Measurements from ENCODE around the gene HCST.

The HCST gene

GRCh38 chr19:35882114-35882832 lies 20.1 kb upstream of the HCST start:
- peaks cover 2% of the 10 kb centered on the region for H3K36me3 ChIP-seq (ENCODE audit: control insufficient read depth, insufficient read depth, low read length)
- H3K27me3 ChIP-seq (replicated peaks; ENCODE audit: control insufficient read depth, insufficient read depth, low read length) = no peaks in the 10 kb centered on the region; the same call in 1 of the 2 replicates
- TF ChIP-seq CTCF (IDR thresholded peaks at IDR 0.05; ENCODE audit: insufficient read depth, low read length, poor library complexity, severe bottlenecking) = peak; percentile 46
- no peak for DNase-seq (ENCODE audit: extremely low read depth, insufficient read length)
- H3K4me3 ChIP-seq (replicated peaks; ENCODE audit: low read depth, low read length) = no peak overlapping the region

- no peak for DNase-seq (ENCODE audit: extremely low read depth, insufficient read length)
- no peak for TF ChIP-seq CTCF (IDR thresholded peaks at IDR 0.05; ENCODE audit: insufficient read depth, low read length, poor library complexity, severe bottlenecking)
- Histone ChIP-seq H3K27me3 (replicated peaks; ENCODE audit: control insufficient read depth, insufficient read depth, low read length) (no peaks in the 10 kb centered on the region; the same call in 1 of the 2 replicates), H3K36me3 (ENCODE audit: control insufficient read depth, insufficient read depth, low read length) (peaks cover 5% of the 10 kb centered on the region), H3K4me3 (replicated peaks; ENCODE audit: low read depth, low read length) (no peak overlapping the region)
Observed at GRCh38 chr19:35883882-35884281, 18.4 kb upstream of the HCST start.

- no peak overlapping the region for H3K4me3 ChIP-seq (replicated peaks; ENCODE audit: low read depth, low read length)
- no peak for DNase-seq (ENCODE audit: extremely low read depth, insufficient read length)
- no peaks in the 10 kb centered on the region for H3K27me3 ChIP-seq (replicated peaks; ENCODE audit: control insufficient read depth, insufficient read depth, low read length)
- TF ChIP-seq CTCF (IDR thresholded peaks at IDR 0.05; ENCODE audit: insufficient read depth, low read length, poor library complexity, severe bottlenecking) = no peak
- peaks cover 12% of the 10 kb centered on the region for H3K36me3 ChIP-seq (ENCODE audit: control insufficient read depth, insufficient read depth, low read length)
Observed at GRCh38 chr19:35885225-35885738, 17.0 kb upstream of the HCST start.

- Histone ChIP-seq H3K27me3 (replicated peaks; ENCODE audit: control insufficient read depth, insufficient read depth, low read length) (no peaks in the 10 kb centered on the region), H3K4me3 (replicated peaks; ENCODE audit: low read depth, low read length) (no peak overlapping the region), H3K36me3 (ENCODE audit: control insufficient read depth, insufficient read depth, low read length) (peaks cover 15% of the 10 kb centered on the region)
- DNase-seq (ENCODE audit: extremely low read depth, insufficient read length) = no peak
- TF ChIP-seq CTCF (IDR thresholded peaks at IDR 0.05; ENCODE audit: insufficient read depth, low read length, poor library complexity, severe bottlenecking) = no peak
Observed at GRCh38 chr19:35885904-35886303, 16.4 kb upstream of the HCST start.

GRCh38 chr19:35887197-35887596 lies 15.1 kb upstream of the HCST start:
- no peak for TF ChIP-seq CTCF (IDR thresholded peaks at IDR 0.05; ENCODE audit: insufficient read depth, low read length, poor library complexity, severe bottlenecking)
- no peak for DNase-seq (ENCODE audit: extremely low read depth, insufficient read length)
- H3K4me3 ChIP-seq (replicated peaks; ENCODE audit: low read depth, low read length) = no peak overlapping the region
- no peaks in the 10 kb centered on the region for H3K27me3 ChIP-seq (replicated peaks; ENCODE audit: control insufficient read depth, insufficient read depth, low read length)
- H3K36me3 ChIP-seq (ENCODE audit: control insufficient read depth, insufficient read depth, low read length) = peaks cover 15% of the 10 kb centered on the region

All from GM06990 (cell line).